ENCODE results near the gene MYLK.

DNA sequence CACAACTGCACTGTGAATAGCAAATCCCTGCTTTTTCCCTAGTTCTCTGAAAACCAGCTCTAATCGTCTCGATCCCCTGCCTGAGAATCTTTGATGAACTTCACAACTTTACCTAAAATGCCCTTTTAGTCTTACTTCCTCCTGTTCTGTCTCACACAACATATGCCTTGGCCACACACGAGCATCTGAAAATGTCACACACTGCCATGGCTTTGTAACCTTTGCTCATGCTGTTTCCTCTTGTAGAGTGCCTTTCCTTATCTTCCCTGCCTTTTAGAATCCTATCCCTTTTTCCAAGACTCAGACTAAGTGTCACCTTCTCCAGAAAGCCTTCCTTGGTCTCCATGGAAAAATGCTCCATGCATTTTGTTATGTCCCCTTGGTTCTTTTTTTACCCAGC lies 227.9 kb downstream of the MYLK start:
- TF ChIP-seq EP300 (IDR thresholded peaks at IDR 0.05) (no peak), POLR2AphosphoS5 (IDR thresholded peaks at IDR 0.05) (no peak)

Data from suprapubic skin (tissue), 4 donors.